ENCODE measurements around the gene CPSF3.

The CPSF3 gene

GRCh38 chr2:9462313-9462712, 38.9 kb downstream of the CPSF3 start:
- H3F3A ChIP-seq (ENCODE audit: low read depth): no peaks in the 10 kb centered on the region; the same call in 1 of the 2 replicates
- no peak overlapping the region for H3K9ac ChIP-seq (ENCODE audit: low read depth, low read length, poor library complexity, severe bottlenecking)
- H3K9me3 ChIP-seq (ENCODE audit: insufficient read depth, low read depth, low read length): no peaks in the 10 kb centered on the region
- H3K79me2 ChIP-seq (ENCODE audit: insufficient read depth, low read length): no peaks in the 10 kb centered on the region
- H3K27me3 ChIP-seq (ENCODE audit: insufficient read depth, low read length, poor library complexity, severe bottlenecking): no peaks in the 10 kb centered on the region
- H2AFZ ChIP-seq (ENCODE audit: low read length): no peak overlapping the region
- H4K20me1 ChIP-seq (ENCODE audit: insufficient read depth, low read length, poor library complexity, severe bottlenecking): no peaks in the 10 kb centered on the region
- H3K4me1 ChIP-seq (ENCODE audit: insufficient read depth, low read length, poor library complexity, severe bottlenecking): peaks cover 8% of the 10 kb centered on the region
- TF ChIP-seq, protein P1, sequence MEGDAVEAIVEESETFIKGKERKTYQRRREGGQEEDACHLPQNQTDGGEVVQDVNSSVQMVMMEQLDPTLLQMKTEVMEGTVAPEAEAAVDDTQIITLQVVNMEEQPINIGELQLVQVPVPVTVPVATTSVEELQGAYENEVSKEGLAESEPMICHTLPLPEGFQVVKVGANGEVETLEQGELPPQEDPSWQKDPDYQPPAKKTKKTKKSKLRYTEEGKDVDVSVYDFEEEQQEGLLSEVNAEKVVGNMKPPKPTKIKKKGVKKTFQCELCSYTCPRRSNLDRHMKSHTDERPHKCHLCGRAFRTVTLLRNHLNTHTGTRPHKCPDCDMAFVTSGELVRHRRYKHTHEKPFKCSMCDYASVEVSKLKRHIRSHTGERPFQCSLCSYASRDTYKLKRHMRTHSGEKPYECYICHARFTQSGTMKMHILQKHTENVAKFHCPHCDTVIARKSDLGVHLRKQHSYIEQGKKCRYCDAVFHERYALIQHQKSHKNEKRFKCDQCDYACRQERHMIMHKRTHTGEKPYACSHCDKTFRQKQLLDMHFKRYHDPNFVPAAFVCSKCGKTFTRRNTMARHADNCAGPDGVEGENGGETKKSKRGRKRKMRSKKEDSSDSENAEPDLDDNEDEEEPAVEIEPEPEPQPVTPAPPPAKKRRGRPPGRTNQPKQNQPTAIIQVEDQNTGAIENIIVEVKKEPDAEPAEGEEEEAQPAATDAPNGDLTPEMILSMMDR (conservative IDR thresholded peaks at IDR 0.05; ENCODE audit: low read length): no peak
- no peak for TF ChIP-seq EZH2phosphoT487 (IDR thresholded peaks at IDR 0.05; ENCODE audit: borderline replicate concordance)
- no peaks in the 10 kb centered on the region for H3K9me2 ChIP-seq (replicated peaks; ENCODE audit: low read depth, low read length)
- no peak overlapping the region for H3K4me2 ChIP-seq (ENCODE audit: low read depth, low read length, poor library complexity, severe bottlenecking)
- H3K4me3 ChIP-seq (ENCODE audit: low read length, poor library complexity, severe bottlenecking): no peak overlapping the region
- peaks cover 17% of the 10 kb centered on the region; the same call in 1 of the 2 replicates for H3K36me3 ChIP-seq (ENCODE audit: insufficient read depth, low read length)

- H3K4me3 ChIP-seq (ENCODE audit: low read length, poor library complexity, severe bottlenecking): no peak overlapping the region
- H3K36me3 ChIP-seq (ENCODE audit: insufficient read depth, low read length): peaks cover 22% of the 10 kb centered on the region; the same call in 1 of the 2 replicates
Measured at GRCh38 chr2:9462886-9463697, 39.6 kb downstream of the CPSF3 start.

GRCh38 chr2:9463698-9464034, 40.2 kb downstream of the CPSF3 start:
- H3K9me3 ChIP-seq (ENCODE audit: insufficient read depth, low read depth, low read length): no peaks in the 10 kb centered on the region
- no peak for TF ChIP-seq EZH2phosphoT487 (IDR thresholded peaks at IDR 0.05; ENCODE audit: borderline replicate concordance)
- TF ChIP-seq, protein P1 (conservative IDR thresholded peaks at IDR 0.05; ENCODE audit: low read length): no peak
- peaks cover 22% of the 10 kb centered on the region; the same call in 1 of the 2 replicates for H3K36me3 ChIP-seq (ENCODE audit: insufficient read depth, low read length)
- no peaks in the 10 kb centered on the region for H3K27me3 ChIP-seq (ENCODE audit: insufficient read depth, low read length, poor library complexity, severe bottlenecking)
- H3K4me1 ChIP-seq (ENCODE audit: insufficient read depth, low read length, poor library complexity, severe bottlenecking): peaks cover 8% of the 10 kb centered on the region
- H2AFZ ChIP-seq (ENCODE audit: low read length): no peak overlapping the region
- no peaks in the 10 kb centered on the region for H3K79me2 ChIP-seq (ENCODE audit: insufficient read depth, low read length)
- H4K20me1 ChIP-seq (ENCODE audit: insufficient read depth, low read length, poor library complexity, severe bottlenecking): no peaks in the 10 kb centered on the region
- H3K4me3 ChIP-seq (ENCODE audit: low read length, poor library complexity, severe bottlenecking): no peak overlapping the region
- no peak overlapping the region for H3K9ac ChIP-seq (ENCODE audit: low read depth, low read length, poor library complexity, severe bottlenecking)
- H3K4me2 ChIP-seq (ENCODE audit: low read depth, low read length, poor library complexity, severe bottlenecking): no peak overlapping the region
- H3K9me2 ChIP-seq (replicated peaks; ENCODE audit: low read depth, low read length): no peaks in the 10 kb centered on the region
- no peaks in the 10 kb centered on the region; the same call in 1 of the 2 replicates for H3F3A ChIP-seq (ENCODE audit: low read depth)

More at GRCh38 chr2:9462886-9463697, 39.6 kb downstream of the CPSF3 start:
- Histone ChIP-seq H3K9me2 (replicated peaks; ENCODE audit: low read depth, low read length) (no peaks in the 10 kb centered on the region), H3K9ac (ENCODE audit: low read depth, low read length, poor library complexity, severe bottlenecking) (no peak overlapping the region), H3K9me3 (ENCODE audit: insufficient read depth, low read depth, low read length) (no peaks in the 10 kb centered on the region), H3K4me2 (ENCODE audit: low read depth, low read length, poor library complexity, severe bottlenecking) (no peak overlapping the region), H4K20me1 (ENCODE audit: insufficient read depth, low read length, poor library complexity, severe bottlenecking) (no peaks in the 10 kb centered on the region), H3K27me3 (ENCODE audit: insufficient read depth, low read length, poor library complexity, severe bottlenecking) (no peaks in the 10 kb centered on the region), H3K79me2 (ENCODE audit: insufficient read depth, low read length) (no peaks in the 10 kb centered on the region), H3F3A (ENCODE audit: low read depth) (no peaks in the 10 kb centered on the region; the same call in 1 of the 2 replicates), H2AFZ (ENCODE audit: low read length) (no peak overlapping the region), H3K4me1 (ENCODE audit: insufficient read depth, low read length, poor library complexity, severe bottlenecking) (peaks cover 8% of the 10 kb centered on the region)
- TF ChIP-seq, protein P1 (conservative IDR thresholded peaks at IDR 0.05; ENCODE audit: low read length): no peak
- no peak for TF ChIP-seq EZH2phosphoT487 (IDR thresholded peaks at IDR 0.05; ENCODE audit: borderline replicate concordance)
